HG02973 (cell line): ENCODE results near the gene SEPTIN10.
"Not testable (repeated sequence)": the region's sequence is repeated elsewhere in the genome, so short reads cannot be mapped to it uniquely, and the experiment has no call there.

Experiments used
- ATAC-seq: cut with Tn5 transposase; IDR thresholded peaks from one replicate; pipeline ENCODE4 v1.9.1; 2021; ENCODE audit warnings: moderate library complexity; ENCODE audit not compliant: unreplicated experiment

Gene SEPTIN10

DNA sequence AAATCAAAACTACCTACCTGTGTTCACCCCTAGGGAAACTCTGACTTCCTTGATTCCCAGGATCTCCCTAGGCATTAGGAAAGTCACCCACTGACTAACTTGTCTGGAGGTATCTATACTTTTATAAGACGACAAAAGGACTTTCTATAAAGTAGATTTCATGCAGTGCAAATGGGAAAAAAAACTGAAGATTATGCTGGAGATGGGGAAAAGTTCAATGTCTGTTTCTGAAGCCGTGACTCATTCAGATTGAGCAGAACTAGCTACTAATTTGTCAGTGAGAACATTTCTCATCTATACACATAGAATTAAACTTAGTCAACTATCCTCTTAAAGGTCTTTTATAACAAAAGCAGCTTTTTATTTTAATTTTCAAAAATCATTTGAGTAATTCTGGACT, 6.0 kb downstream of the SEPTIN10 start:
- ATAC-seq = no peak

- ATAC-seq = no peak
These were observed 9.2 kb downstream of the SEPTIN10 start for GRCh38 chr2:109604597-109604996.

DNA sequence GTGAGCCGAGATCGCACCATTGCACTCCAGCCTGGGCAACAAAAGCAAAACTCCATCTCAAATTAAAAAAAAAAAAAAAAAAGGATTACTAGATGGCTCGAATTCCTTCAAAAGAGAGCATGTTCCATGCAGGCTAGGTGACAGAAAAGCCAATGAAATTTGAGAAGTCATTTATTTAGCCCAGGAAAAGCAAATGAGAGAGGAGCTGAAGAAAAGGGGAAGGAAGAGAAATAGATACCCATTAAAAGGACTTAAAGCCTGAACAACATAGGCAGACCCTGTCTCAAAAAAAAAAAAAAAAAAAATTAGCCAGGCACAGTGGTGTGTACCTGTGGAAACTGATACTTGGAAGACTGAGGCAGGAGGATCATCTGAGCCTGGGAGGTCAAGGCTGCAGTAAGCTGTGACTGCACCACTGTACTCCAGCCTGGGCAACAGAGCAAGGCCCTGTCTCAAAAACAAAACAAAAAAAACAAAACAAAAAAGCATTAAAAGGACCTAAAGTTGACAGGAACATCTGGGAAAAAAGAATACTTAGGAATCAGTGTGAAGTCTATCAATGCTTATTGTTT, 11.1 kb downstream of the SEPTIN10 start:
- ATAC-seq = no peak

- no peak for ATAC-seq
These were observed 12.0 kb downstream of the SEPTIN10 start for GRCh38 chr2:109601783-109602182.

DNA sequence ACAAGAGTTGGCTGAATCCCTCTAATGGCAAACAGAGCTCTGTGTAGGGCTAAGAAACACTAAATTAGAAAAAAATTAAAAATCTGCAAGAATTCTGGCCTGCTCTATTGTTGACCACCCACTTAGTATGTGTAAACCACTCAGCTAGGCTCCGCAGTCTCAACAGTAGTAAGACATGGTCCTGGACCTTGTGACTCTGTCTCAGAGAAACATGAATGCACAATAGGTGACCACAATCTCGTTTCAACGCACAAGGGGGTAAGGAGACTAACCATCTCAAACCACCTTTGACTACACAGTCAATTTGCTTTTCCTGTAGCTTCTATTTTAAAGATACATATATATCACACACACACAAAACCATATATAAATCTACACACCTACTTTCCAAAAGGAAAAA, 16.5 kb downstream of the SEPTIN10 start:
- no peak for ATAC-seq

- ATAC-seq = no peak
These were observed 18.1 kb downstream of the SEPTIN10 start for GRCh38 chr2:109595644-109596043.

- no peak for ATAC-seq
These were observed 19.4 kb downstream of the SEPTIN10 start for GRCh38 chr2:109594246-109594885.

- no peak for ATAC-seq
These were observed 20.9 kb downstream of the SEPTIN10 start for GRCh38 chr2:109592905-109593304.

DNA sequence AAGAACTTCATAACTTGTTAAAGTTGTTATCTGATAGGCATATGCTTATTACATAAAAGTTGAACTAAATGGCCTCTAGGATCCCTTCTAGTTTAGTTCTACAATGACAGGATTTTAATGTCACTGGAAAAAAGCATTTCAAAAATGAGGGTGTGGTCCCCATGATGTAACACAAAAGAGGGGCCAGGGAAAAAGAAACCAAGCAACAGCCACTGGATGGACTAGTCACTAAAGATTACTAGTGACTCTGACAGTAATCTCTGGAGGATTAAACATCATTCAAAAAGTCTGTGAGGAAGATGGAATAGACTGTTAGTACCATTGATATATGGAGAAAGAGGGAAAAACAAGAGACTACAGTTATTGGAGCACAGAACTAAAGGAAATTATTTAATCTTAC, 22.6 kb downstream of the SEPTIN10 start:
- no peak for ATAC-seq

- ATAC-seq = no peak
These were observed 27.1 kb downstream of the SEPTIN10 start for GRCh38 chr2:109586687-109587086.

DNA sequence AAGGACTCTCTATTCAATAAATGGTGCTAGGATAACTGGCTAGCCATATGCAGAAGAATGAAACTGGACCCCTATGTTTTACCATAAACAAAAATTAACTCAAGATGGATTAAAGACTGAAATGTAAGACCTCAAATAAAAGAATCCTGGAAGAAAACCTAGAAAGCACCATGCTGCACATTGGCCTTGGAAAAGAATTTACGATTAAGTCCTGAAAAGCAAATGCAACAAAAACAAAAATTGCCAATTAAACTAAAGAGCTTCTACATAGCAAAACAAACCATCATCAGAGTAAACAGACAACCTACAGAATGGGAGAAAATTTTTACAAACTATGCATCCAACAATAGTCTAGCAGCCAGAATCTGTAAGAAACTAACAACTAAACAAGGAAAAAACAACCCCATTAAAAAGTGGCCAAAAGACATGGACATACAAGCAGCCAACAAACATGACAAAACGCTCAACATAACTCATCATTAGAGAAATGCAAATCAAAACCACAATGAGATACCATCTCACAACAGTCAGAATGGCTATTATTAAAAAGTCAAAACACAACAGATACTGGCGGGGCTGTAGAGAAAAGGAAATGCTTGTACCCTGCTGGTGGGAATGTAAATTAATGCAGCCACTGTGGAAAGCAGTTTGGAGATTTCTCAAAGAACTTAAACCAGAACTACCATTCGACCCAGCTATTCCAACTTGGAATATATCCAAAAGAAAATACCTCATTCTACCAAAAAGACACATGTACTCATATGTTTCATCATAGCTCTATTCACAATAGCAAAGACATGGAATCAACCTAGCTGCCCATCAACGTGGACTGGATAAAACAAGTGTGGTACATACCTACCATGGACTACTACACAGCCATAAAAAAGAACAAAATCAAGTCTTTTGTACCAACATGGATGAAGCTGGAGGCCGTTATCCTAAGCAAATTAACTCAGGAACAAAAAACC, 30.6 kb downstream of the SEPTIN10 start:
- ATAC-seq = no peak

GRCh38 chr2:109577630-109578029, 36.1 kb downstream of the SEPTIN10 start:
- ATAC-seq = not testable (repeated sequence)

GRCh38 chr2:109575373-109575772, 38.4 kb downstream of the SEPTIN10 start:
- ATAC-seq = no peak

GRCh38 chr2:109563980-109564550, 49.7 kb downstream of the SEPTIN10 start:
- no peak for ATAC-seq

DNA sequence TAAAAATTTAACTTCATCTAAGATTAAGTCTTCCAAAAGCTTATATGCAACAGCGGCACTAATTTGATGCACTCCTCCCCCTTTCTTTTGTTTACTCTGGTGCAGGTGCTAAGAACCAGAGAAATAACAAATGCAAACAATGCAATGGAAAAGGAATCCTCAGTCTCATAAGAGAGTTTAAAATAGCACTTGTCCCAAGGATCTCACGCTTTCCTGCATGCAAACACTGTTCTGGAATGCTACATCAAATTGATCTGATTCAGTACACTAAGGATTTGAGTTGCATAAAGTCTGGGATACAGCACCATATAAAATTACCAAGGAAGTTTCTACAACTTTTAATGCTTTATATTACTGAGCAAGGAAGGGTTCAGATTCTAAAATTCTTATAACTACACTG, 50.5 kb downstream of the SEPTIN10 start:
- ATAC-seq = no peak

- no peak for ATAC-seq
These were observed 51.3 kb downstream of the SEPTIN10 start for GRCh38 chr2:109562421-109562820.

DNA sequence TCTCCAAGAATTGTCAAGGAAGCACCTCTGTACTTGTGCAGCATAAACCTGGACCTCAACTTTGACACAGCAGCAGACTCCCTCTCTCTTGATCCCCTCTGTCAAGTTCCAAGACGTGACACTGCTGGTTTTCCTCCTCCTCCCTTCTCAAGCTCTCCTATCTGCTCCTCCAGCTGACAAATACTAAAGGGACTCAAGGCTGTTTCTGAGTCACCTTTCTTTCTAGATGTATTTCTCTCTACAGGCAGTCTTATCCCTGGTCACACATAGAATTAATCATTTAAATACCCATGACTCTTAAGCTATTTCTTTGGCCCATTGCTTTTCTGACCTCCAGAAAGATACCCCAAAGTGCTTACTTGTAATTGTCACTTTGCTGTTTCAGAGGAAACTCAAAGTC, 53.5 kb downstream of the SEPTIN10 start:
- ATAC-seq = no peak

GRCh38 chr2:109558076-109558882, 55.5 kb downstream of the SEPTIN10 start:
- no peak for ATAC-seq

GRCh38 chr2:109557309-109557708, 56.5 kb downstream of the SEPTIN10 start:
- no peak for ATAC-seq

GRCh38 chr2:109555346-109555900, 58.3 kb downstream of the SEPTIN10 start:
- ATAC-seq = no peak
